IPS-11a (cell line): ENCODE measurements around the gene KCNK2.

ENCODE experiments used
- H3K4me3 ChIP-seq: one replicate; pipeline ENCODE4 v1.5.1; 2013; ENCODE audit warnings: low read depth, low read length, control low read depth

KCNK2 gene

GRCh38 chr1:215082532-215083382 is at the start of gene KCNK2:
Gene KCNK2, plus strand, starts transcription at chr1:215082737. Its CDS starts 649 bp downstream, at chr1:215083386.
- peak within 1 kb of the TSS; percentile 53 for H3K4me3 ChIP-seq

GRCh38 chr1:215032911-215033526 is 49.5 kb upstream of the KCNK2 start:
- no peak overlapping the region for H3K4me3 ChIP-seq

- no peak overlapping the region for H3K4me3 ChIP-seq
Measured at GRCh38 chr1:215040190-215040589, 42.3 kb upstream of the KCNK2 start.

GRCh38 chr1:215043401-215043800 is 39.1 kb upstream of the KCNK2 start:
- H3K4me3 ChIP-seq = no peak overlapping the region

GRCh38 chr1:215044151-215044550 is 38.4 kb upstream of the KCNK2 start:
- H3K4me3 ChIP-seq = no peak overlapping the region

- H3K4me3 ChIP-seq = no peak overlapping the region
Measured at GRCh38 chr1:215045698-215046308, 36.7 kb upstream of the KCNK2 start.

- no peak overlapping the region for H3K4me3 ChIP-seq
Measured at GRCh38 chr1:215052256-215053015, 30.1 kb upstream of the KCNK2 start.

GRCh38 chr1:215054266-215054665 is 28.3 kb upstream of the KCNK2 start:
- no peak overlapping the region for H3K4me3 ChIP-seq

- H3K4me3 ChIP-seq = no peak overlapping the region
Measured at GRCh38 chr1:215055281-215055935, 27.1 kb upstream of the KCNK2 start.

- H3K4me3 ChIP-seq = no peak overlapping the region
Measured at GRCh38 chr1:215056584-215056983, 26.0 kb upstream of the KCNK2 start.

- H3K4me3 ChIP-seq = no peak overlapping the region
Measured at GRCh38 chr1:215059947-215060346, 22.6 kb upstream of the KCNK2 start.

GRCh38 chr1:215064327-215064726 is 18.2 kb upstream of the KCNK2 start:
- H3K4me3 ChIP-seq = no peak overlapping the region

GRCh38 chr1:215071078-215071477 is 11.5 kb upstream of the KCNK2 start:
- H3K4me3 ChIP-seq = no peak overlapping the region

- no peak overlapping the region for H3K4me3 ChIP-seq
Measured at GRCh38 chr1:215076322-215076721, 6.2 kb upstream of the KCNK2 start.

GRCh38 chr1:215079456-215079855 is 3.1 kb upstream of the KCNK2 start:
- no peak overlapping the region for H3K4me3 ChIP-seq

- H3K4me3 ChIP-seq = peak overlapping the region; percentile 53
Measured at GRCh38 chr1:215081661-215082531, 641 bp upstream of the KCNK2 start.

- peak overlapping the region; percentile 31 for H3K4me3 ChIP-seq
Measured at GRCh38 chr1:215083383-215083961, 935 bp downstream of the KCNK2 start.

GRCh38 chr1:215084621-215085020 is 2.1 kb downstream of the KCNK2 start:
- no peak overlapping the region for H3K4me3 ChIP-seq

- H3K4me3 ChIP-seq = no peak overlapping the region
Measured at GRCh38 chr1:215087603-215088002, 5.1 kb downstream of the KCNK2 start.
